Measurements from ENCODE around the gene TNIP2.
"Not testable (repeated sequence)": the region's sequence is repeated elsewhere in the genome, so short reads cannot be mapped to it uniquely, and the experiment has no call there.

The TNIP2 gene

DNA sequence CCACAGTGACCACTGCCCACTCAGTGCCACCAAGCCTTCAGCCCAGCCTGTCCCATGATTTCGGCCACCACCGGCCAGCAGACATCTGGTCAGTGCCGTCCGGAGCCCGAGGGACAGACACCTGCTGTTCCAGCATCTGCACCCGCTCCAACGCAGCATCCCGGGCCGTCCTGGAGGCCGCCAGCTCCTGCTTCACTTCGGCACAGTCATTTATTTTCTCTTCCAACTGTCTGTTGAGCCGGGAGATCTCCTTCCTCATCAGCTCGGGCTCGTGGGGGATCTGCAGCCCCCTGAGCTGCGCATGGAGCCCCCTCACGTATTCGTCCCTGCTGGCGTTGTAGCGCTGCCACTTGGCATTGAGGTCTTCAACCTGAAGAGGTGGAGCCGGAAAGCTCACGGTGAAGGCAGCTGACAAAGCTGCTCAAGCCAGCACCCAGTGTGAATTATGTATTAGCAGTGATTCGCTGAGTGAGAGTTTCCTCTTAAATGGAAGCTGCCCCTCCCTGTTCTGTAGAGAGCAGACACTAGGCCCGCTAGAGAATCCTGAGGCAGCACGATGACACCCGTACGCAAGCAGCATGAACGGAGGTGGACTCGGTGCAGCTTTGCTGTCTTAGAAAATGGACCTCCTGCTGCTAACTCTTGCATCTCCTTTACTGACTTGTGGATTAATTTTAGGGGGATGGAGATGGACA is 11.4 kb downstream of the TNIP2 start:
- DNase-seq (ENCODE audit: low spot score) = peak; percentile 15

DNA sequence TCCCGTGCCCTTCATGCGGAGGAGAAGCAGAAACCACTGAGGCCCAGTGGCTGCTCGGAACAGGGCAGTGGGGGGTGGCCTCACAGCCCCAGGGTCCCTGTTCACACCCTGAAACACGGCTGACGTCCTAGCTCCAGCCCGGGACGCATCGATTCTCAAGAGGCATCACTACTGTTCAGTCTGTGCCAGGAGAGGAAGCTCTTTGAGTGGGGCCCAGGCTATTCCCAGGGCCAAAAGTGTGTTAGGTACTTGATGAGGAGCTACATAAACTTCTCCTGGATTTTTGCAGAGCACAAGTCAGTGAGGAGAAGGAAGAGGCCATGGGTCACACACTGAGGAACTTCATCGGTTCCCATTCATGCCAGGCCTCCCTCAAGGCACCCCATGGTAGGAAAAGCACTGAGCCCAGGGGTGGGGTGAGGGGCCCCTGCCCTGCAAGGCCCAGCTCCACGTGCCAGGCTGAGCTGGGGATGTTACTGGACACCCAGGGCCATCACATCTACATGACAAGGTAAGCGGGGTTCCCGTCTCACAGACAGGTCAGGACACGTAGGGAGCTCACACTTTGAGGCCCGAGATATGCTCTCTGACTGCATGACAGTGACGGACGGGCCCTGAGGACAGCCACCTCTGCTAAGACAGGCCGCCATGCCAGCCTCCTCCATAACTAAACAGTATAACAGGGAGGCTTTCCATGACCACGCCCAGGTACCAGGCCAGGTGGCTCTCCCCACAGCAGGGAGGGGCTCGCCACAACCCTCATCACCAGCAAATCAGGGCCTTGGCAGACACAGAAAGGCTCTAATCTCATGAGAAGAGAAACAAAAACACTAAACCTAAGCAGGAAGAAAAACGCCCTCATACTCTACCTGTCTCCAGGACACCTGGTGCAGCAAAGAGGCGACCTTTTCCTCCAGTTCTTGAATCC is 12.4 kb downstream of the TNIP2 start:
- DNase-seq (ENCODE audit: low spot score) = peak; percentile 26

DNA sequence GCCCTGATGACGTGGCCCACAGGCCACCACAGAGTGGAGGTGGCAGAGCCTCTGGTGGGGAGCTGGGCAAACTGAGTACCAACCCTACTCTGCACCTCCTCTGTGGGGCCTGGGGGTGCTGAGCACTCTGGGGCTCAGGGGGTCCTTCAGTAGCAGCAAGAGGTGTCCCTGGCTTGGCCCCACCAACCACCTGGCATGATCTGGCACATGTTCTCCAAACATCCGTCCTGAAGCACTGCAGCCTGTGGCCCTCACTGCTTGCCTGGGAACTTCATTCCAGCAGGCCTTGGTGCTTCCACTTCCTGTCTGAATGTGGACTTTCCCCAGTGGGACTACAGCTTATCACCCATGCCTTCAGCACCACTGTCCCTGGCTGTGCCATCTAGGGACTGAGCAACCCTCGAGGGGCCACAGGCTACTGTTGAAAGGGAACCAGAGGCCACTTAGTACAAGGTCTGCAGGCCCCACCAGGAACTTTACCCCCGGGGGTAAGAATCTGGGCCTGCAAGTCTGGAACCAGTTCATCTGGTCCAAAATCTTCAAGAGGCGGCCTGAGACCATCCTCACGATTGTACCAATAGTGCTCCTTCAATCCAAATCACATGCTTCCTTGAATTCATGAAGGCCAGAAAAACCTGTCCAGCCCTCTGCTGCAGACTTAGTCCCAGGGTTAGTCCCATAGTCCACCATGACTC is 13.2 kb downstream of the TNIP2 start:
- DNase-seq (ENCODE audit: low spot score) = peak; percentile 17

DNA sequence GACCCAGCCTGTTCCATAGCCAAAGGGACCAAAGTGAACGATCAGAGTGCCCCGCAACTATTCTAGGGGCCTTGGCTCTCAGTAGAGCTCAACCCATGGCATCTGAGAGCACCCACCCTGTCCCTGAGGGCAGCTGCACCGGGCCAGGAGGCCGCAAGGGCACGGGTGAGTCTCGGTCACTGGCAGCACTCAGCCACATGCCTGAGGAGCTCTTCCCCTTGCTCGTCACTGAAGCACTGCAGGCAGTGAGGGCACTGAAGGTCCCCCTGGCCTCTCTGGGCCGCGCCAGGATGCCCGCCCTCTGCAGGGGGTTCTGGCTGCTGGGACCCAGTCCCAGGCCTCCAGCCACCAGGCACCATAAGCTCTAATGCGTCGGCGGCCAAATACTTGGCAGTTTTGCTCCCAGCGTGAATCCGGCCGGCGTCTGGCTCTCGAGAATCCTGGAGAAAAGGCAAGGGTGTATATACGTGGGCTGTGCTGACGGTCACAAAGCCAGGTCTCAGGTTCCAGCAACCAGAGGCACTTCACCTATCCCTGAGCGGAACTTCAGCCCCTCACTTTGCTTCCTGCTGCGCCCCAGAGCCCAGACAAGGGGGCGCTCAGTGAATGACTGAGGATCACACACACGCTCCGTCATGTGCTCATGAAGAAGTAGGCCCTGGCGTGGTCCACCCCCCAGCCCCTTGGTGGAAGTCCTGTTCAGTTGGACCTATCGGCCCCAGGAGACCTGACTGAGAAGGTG is 13.9 kb downstream of the TNIP2 start:
- peak; percentile 22 for DNase-seq (ENCODE audit: low spot score)

DNA sequence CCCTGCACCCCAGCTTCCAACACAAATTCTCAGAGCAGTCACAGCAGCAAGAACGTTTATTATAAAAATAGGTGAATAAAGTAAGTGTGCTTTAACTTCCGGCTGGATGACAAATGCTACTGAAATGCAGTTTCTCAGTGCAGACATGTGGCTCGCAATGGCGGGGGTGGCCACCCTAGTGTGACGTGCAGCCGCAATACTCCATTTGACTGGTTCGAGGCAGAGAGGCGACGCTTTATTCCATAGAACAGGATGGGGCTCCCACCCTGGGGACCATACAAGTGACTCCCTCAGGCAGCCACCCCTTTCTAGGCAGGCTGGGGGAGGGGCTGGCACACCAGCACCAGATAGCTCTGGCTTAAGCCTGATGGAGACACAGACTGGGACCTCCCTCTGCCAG is 14.5 kb downstream of the TNIP2 start:
- peak; percentile 10 for DNase-seq (ENCODE audit: low spot score)

DNA sequence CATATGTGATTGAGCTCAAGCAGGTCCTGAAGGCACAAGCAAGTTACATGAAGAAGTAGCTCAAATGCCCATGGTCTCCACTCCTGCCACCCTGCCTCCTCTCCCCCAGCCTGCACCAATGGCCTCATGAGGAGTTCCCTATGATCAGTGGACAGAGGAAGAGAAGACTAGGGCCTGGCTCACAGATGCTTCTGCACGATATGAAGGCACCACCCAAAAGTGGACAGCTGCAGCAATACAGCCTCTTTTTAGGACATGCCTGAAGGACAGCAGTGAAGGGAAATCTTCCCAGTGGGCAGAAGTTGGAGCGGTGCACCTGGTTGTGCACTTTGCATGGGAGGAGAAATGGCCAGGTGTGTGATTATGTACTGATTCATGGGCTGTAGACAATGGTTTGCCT is 17.8 kb downstream of the TNIP2 start:
- not testable (repeated sequence) for DNase-seq (ENCODE audit: low spot score)

DNA sequence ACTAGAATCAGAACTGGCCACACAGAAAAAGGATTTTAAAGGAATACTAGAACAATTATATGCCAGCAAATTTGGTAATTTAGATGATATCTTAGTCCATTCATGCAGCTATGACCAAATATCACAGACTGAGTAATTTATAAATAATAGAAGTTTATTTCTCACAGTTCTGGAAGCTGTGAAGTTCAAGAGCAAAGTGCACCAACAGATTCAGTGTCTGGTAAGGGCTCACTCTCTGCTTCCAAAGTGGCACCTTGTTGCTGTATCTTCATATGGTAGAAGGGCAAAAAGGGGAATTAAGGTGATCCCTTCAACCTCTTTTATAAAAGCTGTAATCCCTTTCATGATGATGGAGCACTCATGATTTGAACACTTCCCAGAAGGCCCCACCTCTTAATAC is 20.3 kb downstream of the TNIP2 start:
- DNase-seq (ENCODE audit: low spot score) = no peak

DNA sequence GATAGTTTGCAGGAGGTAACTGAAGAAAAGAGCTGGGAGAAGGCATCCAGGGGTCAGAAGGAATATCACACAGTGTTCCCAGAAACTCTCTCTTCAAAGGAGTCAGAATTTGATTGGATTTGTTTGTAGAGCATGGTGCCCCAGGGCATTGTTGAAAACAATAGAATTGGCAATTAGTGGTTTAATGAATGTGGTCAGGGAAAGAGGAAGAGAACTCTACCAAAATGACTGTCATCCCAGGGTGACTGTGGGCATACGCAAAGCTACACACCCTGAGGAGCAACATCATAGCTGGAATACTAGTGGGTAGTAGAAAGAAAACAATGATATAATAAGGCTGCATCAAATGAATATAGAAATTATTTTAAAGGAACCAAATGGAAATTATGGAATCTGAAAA is 21.5 kb downstream of the TNIP2 start:
- DNase-seq (ENCODE audit: low spot score) = no peak

DNA sequence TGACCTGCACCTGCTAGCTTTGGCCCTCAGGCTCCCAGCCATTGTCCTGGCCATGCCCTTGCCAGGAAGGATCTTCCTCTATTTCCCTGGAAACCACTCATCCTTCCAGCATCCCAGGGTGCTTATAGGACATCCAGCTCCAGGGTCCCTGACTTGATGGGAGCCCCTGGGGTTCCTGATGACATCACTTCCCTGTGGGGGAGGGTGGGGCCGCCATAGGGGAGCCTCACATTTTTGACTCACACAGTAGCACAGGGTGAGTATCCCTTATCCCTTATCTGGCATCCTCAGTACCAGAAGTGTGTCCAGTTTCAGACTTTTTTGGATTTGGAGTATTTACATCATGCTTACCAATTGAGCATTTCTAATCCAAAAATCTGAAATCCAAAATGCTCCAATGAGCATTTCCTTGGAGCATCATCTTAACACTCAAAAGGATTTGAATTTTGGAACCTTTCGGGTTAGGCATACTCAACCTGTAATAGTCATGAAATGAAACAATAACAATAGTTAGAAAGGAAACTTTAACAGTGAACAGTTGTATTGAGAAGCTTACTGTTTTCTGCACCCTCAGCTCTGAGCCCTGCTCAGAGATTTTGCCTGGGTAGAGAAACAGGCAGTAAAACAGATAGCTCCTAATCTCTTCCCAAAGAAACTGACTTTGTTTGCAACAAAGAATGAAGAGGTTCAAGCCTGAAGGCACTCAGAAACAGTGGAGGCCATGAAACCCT is 22.1 kb downstream of the TNIP2 start:
- peak; percentile 14 for DNase-seq (ENCODE audit: low spot score)

DNA sequence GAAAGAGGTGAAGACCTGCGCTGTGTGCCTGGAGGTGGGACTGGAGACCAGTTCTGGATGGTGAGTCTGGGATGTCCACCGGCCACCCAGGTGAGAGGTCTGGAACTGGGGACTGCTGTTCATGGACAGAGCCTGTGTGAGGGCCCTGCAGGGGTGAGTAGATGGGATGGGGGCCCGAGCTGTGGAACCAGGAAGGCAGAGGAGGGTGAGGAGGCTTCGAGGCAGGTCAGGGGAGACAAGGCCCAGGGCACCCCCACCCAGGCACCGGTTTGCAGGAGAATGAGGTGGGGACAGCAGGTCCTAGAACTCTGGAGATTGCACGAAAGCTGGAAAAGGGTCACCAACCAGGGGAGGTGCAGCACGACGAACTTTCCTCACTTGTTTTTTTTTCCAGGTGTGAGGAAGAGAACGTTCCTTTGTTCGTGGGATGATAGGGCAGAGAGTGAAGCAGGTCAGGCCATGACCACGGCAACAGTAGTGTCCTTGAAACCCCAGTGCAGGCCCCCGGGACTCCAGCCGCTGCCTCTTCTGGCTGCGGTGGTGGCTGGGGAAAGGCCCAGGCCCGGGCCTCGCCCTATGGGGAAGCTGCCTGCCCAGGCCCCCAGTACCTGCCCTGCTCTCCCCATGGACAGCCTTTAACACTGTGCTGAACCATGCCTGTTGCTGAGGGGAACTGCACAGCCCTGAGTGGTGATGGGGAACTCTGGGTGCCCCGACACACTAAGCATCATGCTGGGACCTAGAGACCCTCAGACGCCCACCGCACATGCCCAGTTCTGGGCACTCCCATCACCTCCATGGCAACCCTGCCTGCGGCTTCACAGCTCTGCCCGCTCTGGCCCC is 22.9 kb downstream of the TNIP2 start:
- peak; percentile 31 for DNase-seq (ENCODE audit: low spot score)

DNA sequence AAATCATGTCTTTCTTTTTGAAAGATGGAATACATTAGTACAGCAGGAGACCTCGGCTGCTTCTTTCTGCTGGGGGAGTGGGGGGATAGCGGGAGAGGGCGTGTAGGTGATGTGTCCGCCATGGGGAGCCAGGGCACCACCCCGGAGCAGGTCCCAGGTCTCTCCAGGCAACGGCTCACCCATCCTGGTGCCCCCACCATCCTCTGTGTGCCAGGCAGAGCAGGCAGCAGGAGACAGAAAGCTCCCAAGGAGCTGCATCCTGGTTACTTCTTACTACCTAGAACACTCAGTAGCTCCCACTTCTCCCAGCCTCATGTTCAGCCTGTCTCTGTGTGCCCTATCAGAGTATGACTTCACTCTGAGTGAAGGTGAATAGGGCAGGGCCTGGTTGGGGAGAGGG is 23.6 kb downstream of the TNIP2 start:
- DNase-seq (ENCODE audit: low spot score) = peak; percentile 26

DNA sequence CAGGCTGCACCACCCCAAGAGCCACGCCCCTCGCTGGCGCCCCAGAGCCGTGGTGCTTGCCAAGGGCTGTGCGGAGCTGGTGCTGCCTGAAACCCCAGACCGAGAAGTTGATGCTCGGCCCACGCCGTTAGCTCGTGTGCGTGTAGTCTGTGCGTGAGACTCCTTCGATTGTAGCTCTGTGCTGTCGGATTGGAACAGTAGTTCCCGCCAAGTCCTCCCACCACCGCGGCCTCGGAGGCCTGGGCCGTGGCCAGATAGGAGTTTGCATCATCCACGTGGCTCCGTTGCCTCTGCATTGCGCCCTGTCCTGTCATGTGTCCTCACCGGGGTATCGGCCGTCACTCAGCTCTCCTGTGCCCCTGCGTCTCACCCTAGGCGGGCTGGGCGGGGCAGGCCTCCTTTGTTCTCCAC is 24.2 kb downstream of the TNIP2 start:
- peak; percentile 32 for DNase-seq (ENCODE audit: low spot score)

DNA sequence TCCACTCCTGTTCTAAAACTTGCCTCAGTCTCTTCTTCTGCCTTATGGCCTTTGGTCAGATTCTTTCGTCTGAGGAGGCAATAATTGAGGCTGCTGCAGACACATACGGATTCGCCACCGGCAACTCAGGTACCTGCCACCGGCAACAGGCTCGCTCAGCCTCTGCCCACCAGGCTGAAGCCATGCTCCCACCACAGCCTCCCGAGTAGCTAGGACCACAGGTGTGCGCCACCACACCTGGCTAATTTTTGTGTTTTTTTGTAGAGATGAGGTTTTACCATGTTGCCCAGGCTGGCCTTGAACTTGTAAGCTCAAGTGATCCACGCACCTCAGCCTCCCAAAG is 26.6 kb downstream of the TNIP2 start:
- DNase-seq (ENCODE audit: low spot score) = no peak

DNA sequence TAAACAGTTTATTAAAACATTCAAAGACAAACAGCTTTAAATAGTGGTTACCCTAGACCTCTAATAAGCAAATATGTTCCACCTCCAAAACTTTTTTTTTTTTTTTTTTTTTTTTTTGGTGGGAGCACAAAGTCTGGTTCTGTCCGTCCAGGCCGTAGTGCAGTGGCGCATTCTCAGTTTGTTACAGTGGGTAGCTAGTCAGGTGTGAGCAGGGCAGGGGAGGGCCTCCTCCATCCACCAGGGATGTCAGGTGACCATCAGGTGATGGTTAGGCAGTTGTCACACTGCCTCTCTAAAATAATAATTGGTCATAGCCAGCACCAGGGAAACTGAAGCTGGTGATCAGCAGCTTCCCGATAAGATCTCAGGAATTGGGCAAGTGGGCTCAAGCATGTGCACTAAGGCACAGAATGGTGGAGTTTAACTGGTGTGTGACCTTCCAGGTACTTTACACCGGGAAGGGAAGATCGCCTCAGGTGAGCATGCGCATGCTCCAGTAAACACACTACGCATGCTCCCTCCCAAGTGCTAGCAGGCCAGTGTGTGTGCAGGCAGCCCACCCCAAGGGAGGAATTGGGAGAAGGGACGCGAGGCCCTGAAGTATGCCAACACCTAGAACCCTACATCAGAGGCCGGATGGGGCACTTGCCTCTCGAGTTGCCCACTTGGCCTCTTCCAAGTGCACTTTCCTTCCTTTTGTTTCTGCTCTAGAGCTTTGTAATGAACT is 27.2 kb downstream of the TNIP2 start:
- peak; percentile 5 for DNase-seq (ENCODE audit: low spot score)

DNA sequence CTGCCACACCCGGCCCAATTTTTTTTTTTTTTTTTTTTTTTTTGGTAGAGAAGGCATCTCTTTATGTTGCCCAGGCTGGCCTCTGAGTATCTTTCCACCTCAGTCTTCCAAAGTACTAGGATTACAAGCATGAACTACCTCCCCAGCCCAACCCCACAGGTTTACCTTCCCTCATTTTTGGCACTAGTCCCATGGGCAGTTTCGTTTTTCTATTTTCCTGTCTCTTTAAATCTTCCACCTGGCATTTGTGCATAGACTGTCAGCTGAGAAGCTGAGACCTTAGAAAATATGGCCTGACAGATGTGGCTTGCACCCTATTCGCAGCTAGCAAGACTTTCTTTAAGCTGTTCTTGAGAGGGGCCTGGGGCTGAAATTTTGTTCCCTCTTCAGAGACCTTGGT is 27.9 kb downstream of the TNIP2 start:
- DNase-seq (ENCODE audit: low spot score) = peak; percentile 2

DNA sequence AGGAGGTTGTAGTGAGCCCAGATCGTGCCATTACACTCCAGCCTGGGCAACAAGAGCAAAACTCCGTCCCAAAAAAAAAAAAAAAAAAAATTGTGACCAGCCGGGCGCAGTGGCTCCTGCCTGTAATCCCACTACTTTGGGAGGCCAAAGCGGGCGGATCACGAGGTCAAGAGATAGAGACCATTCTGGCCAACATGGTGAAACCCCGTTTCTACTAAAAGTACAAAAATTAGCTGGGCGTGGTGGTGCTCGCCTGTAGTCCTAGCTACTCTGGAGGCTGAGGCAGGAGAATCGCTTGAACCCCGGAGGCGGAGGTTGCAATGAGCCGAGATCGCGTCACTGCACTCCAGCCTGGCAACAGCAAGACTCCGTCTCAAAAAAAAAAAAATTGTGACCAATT is 29.3 kb downstream of the TNIP2 start:
- DNase-seq (ENCODE audit: low spot score) = not testable (repeated sequence)

DNA sequence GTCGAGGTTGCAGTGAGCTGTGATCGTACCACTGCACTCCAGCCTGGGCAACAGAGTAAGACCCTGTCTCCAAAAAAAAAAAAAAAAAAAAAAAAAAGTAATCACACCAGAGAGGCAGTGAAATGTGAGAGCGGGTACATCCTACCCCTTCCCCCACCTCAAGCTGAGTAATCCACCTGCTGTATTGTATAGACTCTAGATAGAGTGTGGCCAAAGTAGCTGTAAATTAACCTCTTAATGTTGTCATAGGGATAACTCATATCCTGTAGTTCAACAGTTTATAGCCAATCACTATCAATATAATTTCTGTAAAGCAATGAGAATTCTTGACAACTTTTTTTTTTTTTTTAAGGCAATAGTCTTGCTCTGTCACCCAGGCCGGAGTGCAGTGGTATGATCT is 30.8 kb downstream of the TNIP2 start:
- DNase-seq (ENCODE audit: low spot score) = no peak

DNA sequence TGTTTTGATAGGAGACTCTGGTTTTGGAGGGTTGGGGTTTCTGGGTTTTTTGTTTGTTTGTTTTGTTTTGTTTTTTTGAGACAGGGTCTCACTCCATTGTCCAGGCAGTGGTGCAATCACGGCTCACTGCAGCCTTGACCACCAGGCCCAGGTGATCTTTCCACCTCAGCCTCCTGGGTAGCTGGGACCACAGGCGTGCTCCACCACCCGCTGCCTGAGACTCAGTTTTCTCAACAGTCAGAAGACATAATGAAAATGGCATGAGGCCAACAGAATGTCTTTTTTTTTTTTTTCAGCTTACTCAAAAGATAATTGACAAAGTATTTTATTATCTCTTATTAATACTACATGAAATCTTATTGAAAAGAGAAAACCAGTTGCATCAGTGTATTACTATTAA is 32.4 kb downstream of the TNIP2 start:
- no peak for DNase-seq (ENCODE audit: low spot score)

DNA sequence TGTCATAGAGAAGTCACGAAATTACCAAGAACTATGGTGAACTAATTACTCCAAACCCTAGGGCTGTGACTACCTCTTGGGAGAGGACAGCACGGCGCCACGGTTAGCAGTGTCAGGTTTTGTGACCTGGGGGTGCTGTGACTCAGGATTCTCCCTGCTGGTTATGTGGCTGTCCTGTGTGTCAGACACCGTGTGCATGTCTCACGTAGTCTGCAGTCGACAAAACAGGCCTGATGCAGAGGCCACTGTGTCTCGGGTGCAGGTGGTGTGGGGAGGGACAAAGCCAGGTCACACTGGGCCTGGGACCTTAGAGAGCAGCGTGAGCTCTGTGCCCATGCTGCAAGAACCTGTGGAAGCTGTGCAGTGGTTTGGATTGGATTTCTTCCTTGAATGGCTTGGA is 34.1 kb downstream of the TNIP2 start:
- DNase-seq (ENCODE audit: low spot score) = peak; percentile 21

DNA sequence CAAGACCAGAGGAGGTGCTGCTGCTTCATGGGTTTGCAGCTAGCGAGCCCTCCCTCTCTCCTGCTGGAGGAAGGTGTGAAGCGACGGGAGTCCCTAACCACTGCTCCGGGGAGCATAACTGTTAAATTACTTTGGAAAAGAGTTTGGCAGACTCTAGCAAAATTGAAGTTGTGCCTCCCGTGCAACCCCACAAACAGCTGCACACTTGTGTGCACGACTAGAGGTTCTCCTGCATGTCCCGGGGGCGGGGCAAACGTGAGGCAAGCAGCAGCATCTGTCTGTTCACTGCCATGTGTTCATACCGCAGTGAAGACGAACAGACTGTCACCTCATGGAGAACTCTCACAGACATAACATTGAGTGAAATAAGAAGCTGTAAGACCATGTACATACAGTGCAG is 34.5 kb downstream of the TNIP2 start:
- no peak for DNase-seq (ENCODE audit: low spot score)

All from D341Med (cell line).